ENCODE measurements around the gene TERF2IP. TPM values are rescaled to one million over a fixed set of nuclear protein-coding genes. Genes with fewer than 3 reads are reported as not detected.
A peak's percentile ranks its signal among the peaks of the same experiment; 100 is the strongest.

Gene TERF2IP
- total RNA-seq, 4 donors from 2014 or later: 48.2 to 77.2 (median 52.7) TPM

GRCh38 chr16:75616521-75617010 lies 31.0 kb upstream of the TERF2IP start:
- ATAC-seq (ENCODE audit: low FRiP score): no peak
- TF ChIP-seq, protein P1, sequence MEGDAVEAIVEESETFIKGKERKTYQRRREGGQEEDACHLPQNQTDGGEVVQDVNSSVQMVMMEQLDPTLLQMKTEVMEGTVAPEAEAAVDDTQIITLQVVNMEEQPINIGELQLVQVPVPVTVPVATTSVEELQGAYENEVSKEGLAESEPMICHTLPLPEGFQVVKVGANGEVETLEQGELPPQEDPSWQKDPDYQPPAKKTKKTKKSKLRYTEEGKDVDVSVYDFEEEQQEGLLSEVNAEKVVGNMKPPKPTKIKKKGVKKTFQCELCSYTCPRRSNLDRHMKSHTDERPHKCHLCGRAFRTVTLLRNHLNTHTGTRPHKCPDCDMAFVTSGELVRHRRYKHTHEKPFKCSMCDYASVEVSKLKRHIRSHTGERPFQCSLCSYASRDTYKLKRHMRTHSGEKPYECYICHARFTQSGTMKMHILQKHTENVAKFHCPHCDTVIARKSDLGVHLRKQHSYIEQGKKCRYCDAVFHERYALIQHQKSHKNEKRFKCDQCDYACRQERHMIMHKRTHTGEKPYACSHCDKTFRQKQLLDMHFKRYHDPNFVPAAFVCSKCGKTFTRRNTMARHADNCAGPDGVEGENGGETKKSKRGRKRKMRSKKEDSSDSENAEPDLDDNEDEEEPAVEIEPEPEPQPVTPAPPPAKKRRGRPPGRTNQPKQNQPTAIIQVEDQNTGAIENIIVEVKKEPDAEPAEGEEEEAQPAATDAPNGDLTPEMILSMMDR (IDR thresholded peaks at IDR 0.05): no peak
- DNase-seq (ENCODE audit: low spot score): no peak

DNA sequence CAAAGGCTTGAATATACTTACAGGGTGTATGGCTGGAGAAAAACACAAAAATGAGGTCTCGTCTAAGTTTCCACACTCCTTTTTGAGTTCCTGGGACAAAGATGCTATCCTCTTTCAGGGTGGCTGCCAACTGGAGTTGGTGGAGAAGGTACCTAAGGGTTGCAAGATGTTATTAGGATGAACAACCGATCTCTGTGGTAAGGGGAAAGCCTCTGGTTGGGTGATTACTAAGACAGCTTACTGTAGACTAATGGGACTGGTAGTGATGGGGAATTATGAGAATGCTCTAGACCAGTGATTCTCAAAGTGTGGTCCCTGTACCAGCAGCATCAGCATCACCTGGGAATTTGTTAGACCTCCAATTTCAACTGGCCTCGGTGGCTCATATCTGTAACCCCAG lies 30.5 kb upstream of the TERF2IP start:
- DNase-seq (ENCODE audit: low spot score) (no peak), ATAC-seq (ENCODE audit: low FRiP score) (no peak)

GRCh38 chr16:75618780-75619179 lies 28.8 kb upstream of the TERF2IP start:
- TF ChIP-seq, protein P1 (IDR thresholded peaks at IDR 0.05): no peak
- DNase-seq (ENCODE audit: low spot score): no peak
- no peak for ATAC-seq (ENCODE audit: low FRiP score)

More for the DNA sequence above, 30.5 kb upstream of the TERF2IP start:
- TF ChIP-seq, protein P1 (IDR thresholded peaks at IDR 0.05): no peak

DNA sequence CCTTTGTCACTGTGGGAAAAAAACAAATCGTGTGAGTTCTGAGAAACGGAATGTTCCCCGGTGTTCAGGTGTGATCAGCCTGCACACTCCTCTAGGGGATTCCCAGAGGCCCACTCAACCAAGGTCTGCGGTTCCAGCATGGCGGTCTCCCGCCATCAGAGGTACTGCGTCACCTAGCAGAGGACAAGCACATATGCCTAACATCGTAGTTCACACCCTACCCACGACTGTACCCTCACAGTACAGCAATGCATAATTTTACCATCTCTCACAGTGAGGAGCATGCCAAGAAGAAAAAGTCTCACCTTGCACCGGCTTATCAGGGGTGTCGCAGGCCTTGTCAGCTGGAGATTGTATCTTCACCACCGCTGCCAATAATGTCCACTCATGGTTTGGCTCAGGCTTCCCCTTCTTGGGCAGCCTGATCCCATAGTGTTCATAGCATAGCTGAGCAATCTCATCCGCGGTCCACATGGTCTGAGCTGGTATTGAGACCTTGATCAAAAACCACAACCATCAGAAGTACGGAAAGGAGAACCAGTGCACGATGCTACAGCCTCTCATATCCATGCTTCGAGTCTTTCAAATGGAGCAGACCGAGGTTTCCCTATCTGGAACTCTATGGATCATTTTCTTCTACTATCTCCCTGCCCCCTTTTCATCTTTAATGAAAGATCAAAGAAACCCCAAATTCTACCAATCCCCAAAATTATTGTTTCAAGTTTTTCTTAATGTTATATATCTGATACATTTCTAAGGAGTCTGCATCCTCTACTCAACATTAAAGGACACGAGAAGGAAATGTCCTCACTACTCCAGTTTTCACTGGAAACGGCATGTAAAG lies 27.0 kb upstream of the TERF2IP start:
- TF ChIP-seq, protein P1 (IDR thresholded peaks at IDR 0.05): no peak
- DNase-seq (ENCODE audit: low spot score): no peak
- ATAC-seq (ENCODE audit: low FRiP score): no peak

DNA sequence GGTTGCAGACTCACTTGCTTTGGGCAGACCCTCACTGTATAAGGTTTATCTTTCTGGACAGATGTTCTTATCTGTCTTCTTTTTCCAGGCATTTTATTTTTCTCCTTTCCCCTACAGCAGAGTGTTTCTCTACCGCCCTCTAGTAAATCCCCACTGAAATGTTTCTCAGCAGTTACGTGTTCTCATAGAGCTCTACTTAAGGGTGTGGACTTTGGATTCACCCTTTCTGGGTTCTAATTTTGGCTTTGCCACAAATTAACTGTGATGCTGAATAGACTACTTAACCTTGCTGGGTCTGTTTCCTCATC lies 26.4 kb upstream of the TERF2IP start:
- ATAC-seq (ENCODE audit: low FRiP score) (no peak), DNase-seq (ENCODE audit: low spot score) (no peak)

DNA sequence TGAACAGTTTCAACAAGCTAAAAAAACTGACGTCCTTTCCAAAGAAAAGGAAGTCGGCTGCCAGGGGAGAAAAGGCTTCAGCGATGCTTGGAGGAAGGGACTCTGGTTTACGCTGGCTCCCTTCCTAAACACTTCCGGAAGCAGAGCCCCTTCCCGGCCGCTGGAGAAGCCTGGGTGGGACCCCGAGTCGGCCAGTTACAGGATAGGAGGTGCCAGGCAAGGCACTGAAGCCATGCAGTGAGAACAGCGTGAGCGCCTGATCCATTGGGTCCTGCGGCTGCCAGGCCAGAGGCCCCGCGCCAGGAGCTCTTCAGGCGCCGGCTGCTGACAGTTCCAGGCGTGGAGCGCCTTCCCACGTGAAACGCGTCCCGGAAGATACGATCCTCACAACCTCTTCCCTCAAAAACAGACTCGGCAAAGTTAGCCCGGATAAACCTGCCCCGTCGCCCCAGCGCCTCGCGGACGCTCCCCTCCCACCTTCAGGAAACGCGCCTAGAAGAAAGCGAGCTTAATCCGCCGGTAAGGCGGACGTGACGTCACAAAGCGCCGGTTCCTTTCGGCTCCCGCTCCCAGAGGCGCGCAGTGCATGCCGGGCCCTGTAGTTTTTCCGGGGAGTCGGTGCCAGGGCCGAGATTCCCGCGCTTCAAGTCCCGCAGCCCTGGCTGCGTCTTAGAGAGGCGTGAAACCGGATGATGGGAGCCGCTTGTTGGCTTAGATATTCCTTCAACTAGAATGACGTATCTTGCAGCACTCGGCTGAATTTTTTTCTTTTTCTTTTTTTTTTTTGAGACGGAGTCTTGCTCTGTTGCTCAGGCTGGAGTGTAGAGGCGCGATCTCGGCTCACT lies 24.6 kb upstream of the TERF2IP start, which contains the start of gene ADAT1:
Gene ADAT1, minus strand, starts transcription at position 521 of the 845 bp plus-strand sequence. CDS start 2,482 bp downstream, outside the sequence.
- DNase-seq (ENCODE audit: low spot score) (peak; percentile 97), ATAC-seq (ENCODE audit: low FRiP score) (peak; percentile 96)
- TF ChIP-seq, protein P1 (IDR thresholded peaks at IDR 0.05): no peak

More for the DNA sequence above, 26.4 kb upstream of the TERF2IP start:
- TF ChIP-seq, protein P1 (IDR thresholded peaks at IDR 0.05): no peak

Measured in omental fat pad (tissue), 4 donors.